ENCODE results near the gene STK32B.
"Not testable (repeated sequence)": the region's sequence is repeated elsewhere in the genome, so short reads cannot be mapped to it uniquely, and the experiment has no call there.

STK32B gene

GRCh38 chr4:5039800-5040199 lies 11.5 kb upstream of the STK32B start:
- peaks cover 5% of the 10 kb centered on the region for H3K4me1 Mint-ChIP-seq
- no peaks in the 10 kb centered on the region for H3K36me3 Mint-ChIP-seq
- H3K9me3 Mint-ChIP-seq, result no peaks in the 10 kb centered on the region
- ATAC-seq (ENCODE audit: low read depth) (no peak), DNase-seq (ENCODE audit: low spot score in 2 of 2) (no peak)
- H3K4me3 Mint-ChIP-seq, result no peak overlapping the region
- H3K27me3 Mint-ChIP-seq, result peaks cover 15% of the 10 kb centered on the region
- H3K27ac Mint-ChIP-seq, result no peak overlapping the region

GRCh38 chr4:5040856-5041620 lies 10.2 kb upstream of the STK32B start:
- ATAC-seq (ENCODE audit: low read depth), result no peak
- Mint-ChIP-seq H3K9me3 (no peaks in the 10 kb centered on the region), H3K27ac (no peak overlapping the region), H3K36me3 (no peaks in the 10 kb centered on the region), H3K4me1 (peaks cover 8% of the 10 kb centered on the region), H3K4me3 (no peak overlapping the region), H3K27me3 (peaks cover 18% of the 10 kb centered on the region)
- DNase-seq (ENCODE audit: low spot score in 2 of 2), result no peak

GRCh38 chr4:5041699-5042098 lies 9.6 kb upstream of the STK32B start:
- H3K36me3 Mint-ChIP-seq, result no peaks in the 10 kb centered on the region
- DNase-seq (ENCODE audit: low spot score in 2 of 2) (no peak), ATAC-seq (ENCODE audit: low read depth) (no peak)
- H3K9me3 Mint-ChIP-seq, result peaks cover 2% of the 10 kb centered on the region
- no peak overlapping the region for H3K27ac Mint-ChIP-seq
- H3K27me3 Mint-ChIP-seq, result peaks cover 18% of the 10 kb centered on the region
- peaks cover 8% of the 10 kb centered on the region for H3K4me1 Mint-ChIP-seq
- no peak overlapping the region for H3K4me3 Mint-ChIP-seq

GRCh38 chr4:5043579-5043978 lies 7.7 kb upstream of the STK32B start:
- Mint-ChIP-seq H3K27ac (no peak overlapping the region), H3K4me3 (no peak overlapping the region), H3K4me1 (peaks cover 8% of the 10 kb centered on the region), H3K27me3 (peaks cover 23% of the 10 kb centered on the region), H3K36me3 (no peaks in the 10 kb centered on the region), H3K9me3 (peaks cover 4% of the 10 kb centered on the region)
- DNase-seq (ENCODE audit: low spot score in 2 of 2) (no peak), ATAC-seq (ENCODE audit: low read depth) (no peak)

- peaks cover 4% of the 10 kb centered on the region for H3K9me3 Mint-ChIP-seq
- DNase-seq (ENCODE audit: low spot score in 2 of 2) (no peak), ATAC-seq (ENCODE audit: low read depth) (no peak)
- H3K4me1 Mint-ChIP-seq, result peaks cover 8% of the 10 kb centered on the region
- H3K27ac Mint-ChIP-seq, result no peak overlapping the region
- H3K4me3 Mint-ChIP-seq, result no peak overlapping the region
- H3K36me3 Mint-ChIP-seq, result no peaks in the 10 kb centered on the region
- H3K27me3 Mint-ChIP-seq, result peaks cover 27% of the 10 kb centered on the region
Observed at GRCh38 chr4:5044341-5044740, 6.9 kb upstream of the STK32B start.

- Mint-ChIP-seq H3K4me1 (peaks cover 8% of the 10 kb centered on the region), H3K36me3 (no peaks in the 10 kb centered on the region), H3K27ac (no peak overlapping the region), H3K27me3 (peaks cover 23% of the 10 kb centered on the region), H3K4me3 (no peak overlapping the region), H3K9me3 (peaks cover 4% of the 10 kb centered on the region)
- no peak for ATAC-seq (ENCODE audit: low read depth)
- no peak for DNase-seq (ENCODE audit: low spot score in 2 of 2)
Observed at GRCh38 chr4:5045097-5045496, 6.2 kb upstream of the STK32B start.

- ATAC-seq (ENCODE audit: low read depth), result no peak
- H3K27ac Mint-ChIP-seq, result no peak overlapping the region
- peaks cover 28% of the 10 kb centered on the region for H3K27me3 Mint-ChIP-seq
- H3K36me3 Mint-ChIP-seq, result no peaks in the 10 kb centered on the region
- H3K4me3 Mint-ChIP-seq, result no peak overlapping the region
- H3K4me1 Mint-ChIP-seq, result peaks cover 12% of the 10 kb centered on the region
- DNase-seq (ENCODE audit: low spot score in 2 of 2), result no peak
- H3K9me3 Mint-ChIP-seq, result peaks cover 4% of the 10 kb centered on the region
Observed at GRCh38 chr4:5048721-5049120, 2.6 kb upstream of the STK32B start.

GRCh38 chr4:5050520-5051277 lies 581 bp upstream of the STK32B start:
- peak overlapping the region; percentile 68 for H3K4me3 Mint-ChIP-seq
- H3K27ac Mint-ChIP-seq, result no peak overlapping the region
- no peak for DNase-seq (ENCODE audit: low spot score in 2 of 2)
- H3K4me1 Mint-ChIP-seq, result peaks cover 5% of the 10 kb centered on the region
- peaks cover 21% of the 10 kb centered on the region for H3K27me3 Mint-ChIP-seq
- ATAC-seq (ENCODE audit: low read depth), result no peak
- peaks cover 4% of the 10 kb centered on the region for H3K9me3 Mint-ChIP-seq
- H3K36me3 Mint-ChIP-seq, result no peaks in the 10 kb centered on the region

- DNase-seq (ENCODE audit: low spot score in 2 of 2) (no peak), ATAC-seq (ENCODE audit: low read depth) (no peak)
- Mint-ChIP-seq H3K4me1 (peaks cover 5% of the 10 kb centered on the region), H3K4me3 (no peak overlapping the region), H3K36me3 (no peaks in the 10 kb centered on the region), H3K27me3 (peaks cover 19% of the 10 kb centered on the region), H3K9me3 (no peaks in the 10 kb centered on the region), H3K27ac (no peak overlapping the region)
Observed at GRCh38 chr4:5052204-5052702, 973 bp downstream of the STK32B start.

- Mint-ChIP-seq H3K27ac (no peak overlapping the region), H3K27me3 (peaks cover 16% of the 10 kb centered on the region), H3K36me3 (no peaks in the 10 kb centered on the region), H3K9me3 (no peaks in the 10 kb centered on the region), H3K4me3 (no peak overlapping the region), H3K4me1 (peaks cover 5% of the 10 kb centered on the region)
- ATAC-seq (ENCODE audit: low read depth), result no peak
- no peak for DNase-seq (ENCODE audit: low spot score in 2 of 2)
Observed at GRCh38 chr4:5052726-5053425, 1.6 kb downstream of the STK32B start.

GRCh38 chr4:5054532-5054931 lies 3.3 kb downstream of the STK32B start:
- ATAC-seq (ENCODE audit: low read depth) (no peak), DNase-seq (ENCODE audit: low spot score in 2 of 2) (no peak)
- peaks cover 12% of the 10 kb centered on the region for H3K27me3 Mint-ChIP-seq
- no peaks in the 10 kb centered on the region for H3K36me3 Mint-ChIP-seq
- H3K27ac Mint-ChIP-seq, result no peak overlapping the region
- peaks cover 5% of the 10 kb centered on the region for H3K4me1 Mint-ChIP-seq
- no peaks in the 10 kb centered on the region for H3K9me3 Mint-ChIP-seq
- H3K4me3 Mint-ChIP-seq, result no peak overlapping the region

- Mint-ChIP-seq H3K4me1 (peaks cover 3% of the 10 kb centered on the region), H3K27ac (no peak overlapping the region), H3K9me3 (peaks cover 1% of the 10 kb centered on the region), H3K27me3 (peaks cover 12% of the 10 kb centered on the region), H3K36me3 (no peaks in the 10 kb centered on the region), H3K4me3 (no peak overlapping the region)
- ATAC-seq (ENCODE audit: low read depth) (no peak), DNase-seq (ENCODE audit: low spot score in 2 of 2) (no peak)
Observed at GRCh38 chr4:5055411-5055810, 4.1 kb downstream of the STK32B start.

- Mint-ChIP-seq H3K36me3 (no peaks in the 10 kb centered on the region), H3K27me3 (peaks cover 8% of the 10 kb centered on the region), H3K9me3 (peaks cover 7% of the 10 kb centered on the region), H3K27ac (no peak overlapping the region), H3K4me1 (no peaks in the 10 kb centered on the region), H3K4me3 (no peak overlapping the region)
- ATAC-seq (ENCODE audit: low read depth), result no peak
- DNase-seq (ENCODE audit: low spot score in 2 of 2), result no peak
Observed at GRCh38 chr4:5066101-5066500, 14.8 kb downstream of the STK32B start.

- not testable (repeated sequence) for DNase-seq (ENCODE audit: low spot score in 2 of 2); H3K9me3 Mint-ChIP-seq; H3K27me3 Mint-ChIP-seq; H3K4me3 Mint-ChIP-seq; H3K27ac Mint-ChIP-seq; H3K36me3 Mint-ChIP-seq; H3K4me1 Mint-ChIP-seq; ATAC-seq (ENCODE audit: low read depth)
Observed at GRCh38 chr4:5066968-5067367, 15.7 kb downstream of the STK32B start.

Data from memory B cell (primary cell).